HepG2 (cell line): Measurements from ENCODE around the gene TTC21B. TPM values are rescaled to one million over a fixed set of nuclear protein-coding genes. Genes with fewer than 3 reads are reported as not detected.

Experiments
- CBFB ChIP-seq: sonication (generic); formaldehyde crosslinking; IDR thresholded peaks from 2 replicates; pipeline ENCODE4 v1.4.0; 2020; ENCODE audit warnings: missing genetic modification reagents
- CCAR2 ChIP-seq: fragments of 200-400 bp; formaldehyde crosslinking; optimal IDR thresholded peaks from 2 replicates; pipeline ENCODE3; 2018; ENCODE audit warnings: low read depth, mild to moderate bottlenecking, low read length, moderate library complexity
- ETS1 ChIP-seq: sonication (generic); formaldehyde crosslinking; IDR thresholded peaks from 2 replicates; pipeline ENCODE4 v1.4.0; 2020; ENCODE audit warnings: missing genetic modification reagents
- FOXO1 ChIP-seq: sonication (generic); formaldehyde crosslinking; IDR thresholded peaks from 2 replicates; pipeline ENCODE4 v1.4.0; 2020; ENCODE audit warnings: missing genetic modification reagents
- GTF3A ChIP-seq: sonication (generic); formaldehyde crosslinking; conservative IDR thresholded peaks from 2 replicates; pipeline ENCODE4 v1.4.0; 2020; ENCODE audit warnings: mild to moderate bottlenecking, missing genetic modification reagents
- HNF4A ChIP-seq: sonication (generic); formaldehyde crosslinking; IDR thresholded peaks from 2 replicates; pipeline ENCODE4 v1.4.0; 2020; ENCODE audit warnings: missing genetic modification reagents
- NCOA2 ChIP-seq: sonication (generic); formaldehyde crosslinking; IDR thresholded peaks from 2 replicates; pipeline ENCODE4 v1.8.0; 2022; ENCODE audit warnings: inconsistent platforms
- PCBP1 ChIP-seq: fragments of 200-400 bp; formaldehyde crosslinking; IDR thresholded peaks from 2 replicates; pipeline ENCODE4 v1.6.1; 2017; ENCODE audit warnings: mild to moderate bottlenecking, low read depth, low read length, borderline replicate concordance
- RAD51 ChIP-seq: fragments of 450-650 bp; IDR thresholded peaks from 2 replicates; pipeline ENCODE4 v1.6.1; 2016; ENCODE audit warnings: borderline replicate concordance
- RCOR2 ChIP-seq: IDR thresholded peaks from 2 replicates; pipeline ENCODE4 v1.6.1; 2016; ENCODE audit warnings: missing biosample characterization, missing genetic modification reagents
- REXO4 ChIP-seq: sonication (generic); formaldehyde crosslinking; IDR thresholded peaks from 2 replicates; pipeline ENCODE4 v1.8.0; 2022; ENCODE audit warnings: missing genetic modification reagents, mild to moderate bottlenecking, borderline replicate concordance
- SRSF1 ChIP-seq: fragments of 200-400 bp; formaldehyde crosslinking; optimal IDR thresholded peaks from 2 replicates; pipeline ENCODE3; 2017; ENCODE audit warnings: mild to moderate bottlenecking, low read depth, low read length, moderate library complexity
- THRA ChIP-seq: sonication (generic); formaldehyde crosslinking; IDR thresholded peaks from 2 replicates; pipeline ENCODE4 v1.4.0; 2020; ENCODE audit warnings: missing genetic modification reagents, borderline replicate concordance
- ZHX1 ChIP-seq: sonication (generic); formaldehyde crosslinking; IDR thresholded peaks from 2 replicates; pipeline ENCODE4 v1.8.1; 2022; ENCODE audit warnings: low read depth, mild to moderate bottlenecking, missing genetic modification reagents
- ZNF549 ChIP-seq: sonication (generic); formaldehyde crosslinking; IDR thresholded peaks from 2 replicates; pipeline ENCODE4 v1.5.0; 2020; ENCODE audit warnings: missing genetic modification reagents
- ZNF629 ChIP-seq: sonication (generic); formaldehyde crosslinking; conservative IDR thresholded peaks from 2 replicates; pipeline ENCODE4 v1.5.0; 2020; ENCODE audit warnings: missing genetic modification reagents
- ZNF781 ChIP-seq: sonication (generic); formaldehyde crosslinking; IDR thresholded peaks from 2 replicates; pipeline ENCODE4 v1.5.1; 2020; ENCODE audit warnings: borderline replicate concordance, mild to moderate bottlenecking, missing genetic modification reagents; ENCODE audit errors: not compliant biosample characterization
- polyA plus RNA-seq, 8 experiments: library from polyadenylated mRNA; depleted of rRNA in 3 of 8; stranded (reverse) in 7 of 8; unstranded in 1 of 8; fragments of >200 nt; fragmentation: Illumina TruSeq in 4 of 8; extraction: Trizol in 4 of 8; gene quantifications; 2 replicates each; pipeline versions ENCODE4 v1.2.1 to v1.2.3, GENCODE V29; 2011 to 2016; ENCODE audit warnings: low read depth in 4 of 8, missing spikeins in 1 of 8, mixed read lengths in 1 of 8; ENCODE audit not compliant: insufficient read depth in 1 of 8
- total RNA-seq, 5 experiments: library from RNA; depleted of rRNA; stranded (reverse); fragments of >200 nt; fragmentation: Illumina TruSeq; extraction: Trizol; gene quantifications; 2 replicates each; pipeline ENCODE4 v1.2.3, GENCODE V29; 2016; ENCODE audit warnings: low read depth in 1 of 5
- TF ChIP-seq, protein P1 (sequence below): sonication (generic); formaldehyde crosslinking; IDR thresholded peaks from 2 replicates; pipeline ENCODE4 v1.5.0; 2020; ENCODE audit warnings: missing genetic modification reagents, mild to moderate bottlenecking, borderline replicate concordance
- TF ChIP-seq, protein P2 (sequence below): sonication (generic); formaldehyde crosslinking; IDR thresholded peaks from 2 replicates; pipeline ENCODE4 v1.5.1; 2020; ENCODE audit warnings: mild to moderate bottlenecking, missing genetic modification reagents

Gene TTC21B
- total and polyA plus RNA-seq, 2 of the 13 experiments (the other 11 are each of a cell fraction or from before 2014, with no cell fraction given), result 39.1 to 67.1 TPM

DNA sequence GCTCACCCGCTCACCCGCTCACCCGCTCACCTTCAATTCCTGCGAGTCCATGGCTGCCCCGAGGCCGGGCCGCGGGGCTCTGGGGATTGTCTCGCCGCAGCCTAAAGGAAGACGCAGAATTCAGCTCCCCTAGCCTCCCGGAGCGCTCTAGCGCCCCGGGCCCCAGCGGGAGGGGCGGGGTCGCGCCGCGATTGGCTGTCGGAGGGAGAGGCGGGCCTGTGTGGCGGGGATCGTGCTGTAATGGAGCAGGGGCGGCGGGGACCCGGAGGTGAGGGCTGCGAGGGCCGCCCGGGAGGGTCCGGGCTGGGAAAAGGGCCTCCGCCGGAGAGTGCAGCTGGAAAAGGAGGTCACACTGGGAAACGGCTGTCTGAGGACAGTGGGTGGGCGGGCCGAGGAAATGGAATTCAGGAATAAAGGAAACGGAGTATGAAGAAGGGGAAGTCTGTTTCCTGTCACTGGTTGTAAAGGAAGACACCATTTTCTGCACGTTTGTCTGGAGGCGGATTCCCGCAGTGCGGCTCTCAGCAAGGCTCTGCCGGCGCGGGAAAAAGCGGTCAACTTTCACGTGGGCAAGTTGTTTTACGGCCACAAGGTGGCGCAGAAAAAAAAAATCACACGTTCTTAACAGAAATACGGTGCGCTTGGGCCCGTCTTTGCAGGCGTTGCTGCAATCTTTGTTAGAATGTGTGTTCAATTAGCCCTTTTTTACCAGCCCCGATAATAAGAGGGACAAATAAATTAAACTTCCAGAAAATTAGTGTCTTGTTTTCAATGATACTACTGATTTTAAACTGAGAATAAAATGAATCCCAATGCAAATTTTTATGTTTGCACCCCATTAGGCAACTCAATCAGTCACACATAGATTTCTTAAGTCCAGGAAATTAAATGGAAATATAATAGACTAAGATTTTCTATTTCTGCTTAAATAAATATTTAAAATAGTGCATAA, at the start of gene TTC21B (continued):
- TF ChIP-seq ZNF629, result peak; percentile 54
- TF ChIP-seq, protein P1, sequence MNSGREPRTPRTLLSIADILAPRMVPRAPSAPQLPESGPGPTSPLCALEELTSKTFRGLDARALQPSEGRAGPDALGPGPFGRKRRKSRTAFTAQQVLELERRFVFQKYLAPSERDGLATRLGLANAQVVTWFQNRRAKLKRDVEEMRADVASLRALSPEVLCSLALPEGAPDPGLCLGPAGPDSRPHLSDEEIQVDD (CRISPR knock-in tag), result no peak
- peak; percentile 74; the same call in 1 of the 2 replicates for TF ChIP-seq CBFB (CRISPR knock-in tag)
- TF ChIP-seq RAD51, result no peak
- TF ChIP-seq GTF3A (CRISPR knock-in tag), result 0 out of 2 replicates have a peak, but pooled peaks have one; percentile 71
- TF ChIP-seq ZNF549 (CRISPR knock-in tag), result peak; percentile 71; the same call in 1 of the 2 replicates
- TF ChIP-seq CCAR2, result no peak
- TF ChIP-seq RCOR2 (CRISPR knock-in tag), result peak; percentile 36; the same call in 1 of the 2 replicates
- no peak for TF ChIP-seq PCBP1
- TF ChIP-seq, protein P2, sequence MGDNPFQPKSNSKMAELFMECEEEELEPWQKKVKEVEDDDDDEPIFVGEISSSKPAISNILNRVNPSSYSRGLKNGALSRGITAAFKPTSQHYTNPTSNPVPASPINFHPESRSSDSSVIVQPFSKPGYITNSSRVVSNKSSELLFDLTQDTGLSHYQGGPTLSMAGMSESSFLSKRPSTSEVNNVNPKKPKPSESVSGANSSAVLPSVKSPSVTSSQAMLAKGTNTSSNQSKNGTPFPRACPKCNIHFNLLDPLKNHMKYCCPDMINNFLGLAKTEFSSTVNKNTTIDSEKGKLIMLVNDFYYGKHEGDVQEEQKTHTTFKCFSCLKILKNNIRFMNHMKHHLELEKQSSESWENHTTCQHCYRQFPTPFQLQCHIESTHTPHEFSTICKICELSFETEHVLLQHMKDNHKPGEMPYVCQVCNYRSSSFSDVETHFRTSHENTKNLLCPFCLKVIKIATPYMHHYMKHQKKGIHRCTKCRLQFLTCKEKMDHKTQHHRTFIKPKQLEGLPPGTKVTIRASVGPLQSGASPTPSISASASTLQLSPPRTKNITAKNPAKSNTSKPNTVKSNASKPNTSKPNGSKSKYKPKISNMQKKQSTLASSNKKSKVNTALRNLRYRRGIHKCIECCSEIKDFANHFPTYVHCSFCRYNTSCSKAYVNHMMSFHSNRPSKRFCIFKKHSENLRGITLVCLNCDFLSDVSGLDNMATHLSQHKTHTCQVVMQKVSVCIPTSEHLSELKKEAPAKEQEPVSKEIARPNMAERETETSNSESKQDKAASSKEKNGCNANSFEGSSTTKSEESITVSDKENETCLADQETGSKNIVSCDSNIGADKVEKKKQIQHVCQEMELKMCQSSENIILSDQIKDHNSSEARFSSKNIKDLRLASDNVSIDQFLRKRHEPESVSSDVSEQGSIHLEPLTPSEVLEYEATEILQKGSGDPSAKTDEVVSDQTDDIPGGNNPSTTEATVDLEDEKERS (CRISPR knock-in tag), result 0 out of 2 replicates have a peak, but pooled peaks have one; percentile 60
- no peak for TF ChIP-seq REXO4
- no peak for TF ChIP-seq FOXO1
- no peak; the same call in none of the 2 replicates for TF ChIP-seq ETS1
- TF ChIP-seq ZNF781 (CRISPR knock-in tag), result peak; percentile 45
- peak; percentile 24 for TF ChIP-seq SRSF1
- peak; percentile 63; the same call in 1 of the 2 replicates for TF ChIP-seq NCOA2 (CRISPR knock-in tag)
- peak; percentile 69; the same call in 1 of the 2 replicates for TF ChIP-seq ZHX1
- TF ChIP-seq HNF4A (CRISPR knock-in tag), result no peak; the same call in 1 of the 2 replicates
- peak; percentile 79 for TF ChIP-seq THRA (CRISPR knock-in tag)
